Tibial nerve (tissue), 4 donors: ENCODE data around the gene SLX9. TPM values are rescaled to one million over a fixed set of nuclear protein-coding genes. Genes with fewer than 3 reads are reported as not detected.

ENCODE experiments used
- DNase-seq, 2 donors: peaks; one replicate each; pipeline ENCODE4 v3.0.0-alpha.2; 2019; ENCODE audit warnings: low spot score in 2 of 2
- H3K27ac ChIP-seq, 4 donors: fragments of 200-600 bp; sonication (generic) in 3 of 4; one replicate each; pipeline ENCODE4 v1.5.1; 2017 to 2019; ENCODE audit warnings: mild to moderate bottlenecking in 1 of 4
- H3K27me3 ChIP-seq, 2 donors: fragments of 200-600 bp; sonication (generic) in 1 of 2; one replicate each; pipeline versions ENCODE4 v1.5.1 to v1.6.0; 2017 to 2019
- H3K36me3 ChIP-seq, 3 donors: fragments of 200-600 bp; sonication (generic); one replicate each; pipeline ENCODE4 v1.5.1; 2018 to 2019
- H3K4me1 ChIP-seq, 4 donors: fragments of 200-600 bp; sonication (generic) in 3 of 4; one replicate each; pipeline ENCODE4 v1.5.1; 2017 to 2019
- H3K4me3 ChIP-seq, 4 donors: fragments of 200-600 bp; sonication (generic) in 3 of 4; one replicate each; pipeline ENCODE4 v1.5.1; 2017 to 2019; ENCODE audit warnings: mild to moderate bottlenecking in 1 of 4, moderate library complexity in 1 of 4
- H3K9me3 ChIP-seq, 4 donors: fragments of 200-600 bp; sonication (generic) in 3 of 4; one replicate each; pipeline ENCODE4 v1.5.1; 2017 to 2019
- EP300 ChIP-seq, 2 donors: sonication (generic); formaldehyde crosslinking; IDR thresholded peaks; one replicate each; pipeline ENCODE4 v1.6.1; 2017; ENCODE audit warnings: antibody characterized with exemption in 2 of 2, mild to moderate bottlenecking in 1 of 2
- POLR2A ChIP-seq, 2 donors: fragments of 450-650 bp; IDR thresholded peaks; one replicate each; pipeline ENCODE4 v1.6.1; 2017; ENCODE audit warnings: antibody characterized with exemption in 2 of 2, mild to moderate bottlenecking in 2 of 2, moderate library complexity in 2 of 2
- WGBS, 2 donors: methylation state at CpG; one replicate each; pipeline ENCODE4 v1.1.5; 2018; 5-methylcytosine and 5-hydroxymethylcytosine counted together
- total RNA-seq, 4 donors: library from RNA; depleted of rRNA; stranded (reverse); fragments of >200 nt; gene quantifications; one replicate each; pipeline ENCODE4 v1.1.0, GENCODE V29; 2016
- TF ChIP-seq, protein P1 (sequence below), 5 experiments: fragments of 200-600 bp in 3 of 5; fragments of 450-650 bp in 2 of 5; sonication (generic) in 3 of 5; IDR thresholded peaks; one replicate each; pipeline ENCODE4 v1.5.1; 2016 to 2019; ENCODE audit warnings: antibody characterized with exemption in 5 of 5, mild to moderate bottlenecking in 3 of 5, moderate library complexity in 2 of 5

The SLX9 gene
- total RNA-seq, 4 donors from 2014 or later, result 3.7 to 19.8 (median 13.3) TPM

DNA sequence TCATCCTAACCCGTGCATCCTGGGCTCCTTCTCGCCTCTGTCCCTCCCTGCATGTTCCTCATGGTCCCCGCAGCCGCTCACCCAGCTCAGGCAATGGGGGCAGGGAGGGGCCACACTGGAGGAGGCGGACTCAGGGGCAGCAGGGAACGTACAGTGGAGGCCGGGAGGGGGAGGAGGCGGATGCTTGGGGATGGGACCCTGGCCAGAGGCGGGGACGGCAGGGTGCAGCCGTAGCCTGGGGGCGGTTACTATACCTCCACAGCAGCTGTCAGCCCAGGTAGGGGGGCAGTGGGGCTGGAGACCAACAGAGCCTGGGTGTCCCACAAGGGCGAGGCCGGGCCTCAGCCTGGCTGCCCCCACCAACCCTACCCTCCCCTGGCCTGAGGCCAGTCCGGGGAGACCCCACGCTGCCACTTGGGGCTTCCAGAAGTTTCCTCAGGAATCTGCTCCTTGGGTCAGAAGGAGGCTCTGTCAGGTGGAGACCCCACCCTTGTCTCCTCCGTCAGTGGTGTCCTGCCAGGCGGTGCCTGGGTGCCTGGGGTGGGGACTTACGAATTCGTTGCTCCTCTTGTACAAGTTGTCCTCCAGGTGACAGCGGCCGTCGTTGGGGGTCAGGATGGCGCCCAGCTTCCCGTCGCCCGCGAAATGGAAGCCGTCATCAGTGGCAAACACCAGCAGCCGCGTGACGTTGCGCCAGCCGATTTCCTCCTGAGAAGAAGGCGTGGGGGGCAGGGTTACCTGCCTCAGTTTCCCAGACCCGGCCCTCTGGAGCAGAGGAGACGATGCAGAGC is 39.9 kb upstream of the SLX9 start:
- no peak overlapping the region for H3K4me3 ChIP-seq
- H3K36me3 ChIP-seq, result no peaks in the 10 kb centered on the region
- H3K4me1 ChIP-seq, result no peaks in the 10 kb centered on the region
- 76 to 78% methylated on average over 28 to 34 of the region's 37 CpGs for WGBS, 2 donors
- no peak overlapping the region for H3K27ac ChIP-seq
- H3K9me3 ChIP-seq, result no peaks in the 10 kb centered on the region
- TF ChIP-seq POLR2A (IDR thresholded peaks at IDR 0.05) (no peak), EP300 (IDR thresholded peaks at IDR 0.05) (no peak)
- TF ChIP-seq, protein P1, sequence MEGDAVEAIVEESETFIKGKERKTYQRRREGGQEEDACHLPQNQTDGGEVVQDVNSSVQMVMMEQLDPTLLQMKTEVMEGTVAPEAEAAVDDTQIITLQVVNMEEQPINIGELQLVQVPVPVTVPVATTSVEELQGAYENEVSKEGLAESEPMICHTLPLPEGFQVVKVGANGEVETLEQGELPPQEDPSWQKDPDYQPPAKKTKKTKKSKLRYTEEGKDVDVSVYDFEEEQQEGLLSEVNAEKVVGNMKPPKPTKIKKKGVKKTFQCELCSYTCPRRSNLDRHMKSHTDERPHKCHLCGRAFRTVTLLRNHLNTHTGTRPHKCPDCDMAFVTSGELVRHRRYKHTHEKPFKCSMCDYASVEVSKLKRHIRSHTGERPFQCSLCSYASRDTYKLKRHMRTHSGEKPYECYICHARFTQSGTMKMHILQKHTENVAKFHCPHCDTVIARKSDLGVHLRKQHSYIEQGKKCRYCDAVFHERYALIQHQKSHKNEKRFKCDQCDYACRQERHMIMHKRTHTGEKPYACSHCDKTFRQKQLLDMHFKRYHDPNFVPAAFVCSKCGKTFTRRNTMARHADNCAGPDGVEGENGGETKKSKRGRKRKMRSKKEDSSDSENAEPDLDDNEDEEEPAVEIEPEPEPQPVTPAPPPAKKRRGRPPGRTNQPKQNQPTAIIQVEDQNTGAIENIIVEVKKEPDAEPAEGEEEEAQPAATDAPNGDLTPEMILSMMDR (IDR thresholded peaks at IDR 0.05), result no peak
- peaks cover 0 to 25% of the 10 kb centered on the region in 2 donors for H3K27me3 ChIP-seq
- no peak for DNase-seq

DNA sequence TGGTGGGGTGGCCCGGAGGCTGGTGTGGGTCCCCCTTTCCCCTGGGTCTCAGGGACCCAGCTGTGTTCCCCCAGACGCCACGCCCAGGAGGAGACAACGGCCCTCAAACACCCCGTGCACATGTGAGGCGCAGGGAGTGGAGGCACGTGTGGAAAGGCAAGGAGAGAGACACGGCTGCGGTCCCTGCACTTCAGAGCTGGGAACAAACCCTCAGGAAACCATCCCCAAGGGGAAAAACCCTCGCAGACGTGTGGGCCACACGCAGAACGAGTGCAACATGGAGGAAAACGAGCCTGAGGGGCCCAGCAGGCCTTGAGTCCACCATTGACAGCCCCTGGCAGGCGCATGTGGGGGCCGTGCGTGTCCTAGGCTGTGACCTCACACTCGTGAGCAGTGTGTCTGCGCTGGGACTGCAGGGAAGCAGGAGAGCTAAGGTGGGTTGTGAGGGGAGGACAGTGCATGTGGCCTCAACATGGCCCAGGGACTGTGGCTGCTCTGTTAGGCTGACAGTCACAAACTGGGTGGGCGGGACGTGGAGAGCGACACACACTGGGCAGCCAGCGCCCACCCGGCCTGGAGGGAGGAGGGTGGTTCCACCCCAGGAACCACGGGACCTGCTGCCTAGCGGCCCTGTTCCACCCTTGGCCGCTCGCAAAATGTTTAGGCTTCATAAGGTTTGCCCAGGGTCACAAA is 39.1 kb upstream of the SLX9 start:
- H3K27me3 ChIP-seq, result peaks cover 0 to 25% of the 10 kb centered on the region in 2 donors
- no peak overlapping the region for H3K27ac ChIP-seq
- no peaks in the 10 kb centered on the region for H3K9me3 ChIP-seq
- no peaks in the 10 kb centered on the region for H3K36me3 ChIP-seq
- WGBS, 2 donors, result 67 to 70% methylated on average over 27 of the region's 28 CpGs
- H3K4me3 ChIP-seq, result no peak overlapping the region
- no peak for TF ChIP-seq POLR2A (IDR thresholded peaks at IDR 0.05)
- no peak for TF ChIP-seq EP300 (IDR thresholded peaks at IDR 0.05)
- TF ChIP-seq, protein P1 (IDR thresholded peaks at IDR 0.05), result no peak
- H3K4me1 ChIP-seq, result no peaks in the 10 kb centered on the region
- DNase-seq, result no peak

- Histone ChIP-seq H3K27ac (no peak overlapping the region), H3K4me1 (no peaks in the 10 kb centered on the region), H3K9me3 (no peaks in the 10 kb centered on the region), H3K36me3 (no peaks in the 10 kb centered on the region), H3K4me3 (no peak overlapping the region), H3K27me3 (peaks cover 0 to 29% of the 10 kb centered on the region in 2 donors)
- no peak for TF ChIP-seq POLR2A (IDR thresholded peaks at IDR 0.05)
- TF ChIP-seq EP300 (IDR thresholded peaks at IDR 0.05), result no peak
- TF ChIP-seq, protein P1 (IDR thresholded peaks at IDR 0.05), result no peak
- WGBS, 2 donors, result 79 to 81% methylated on average over 21 to 26 of the region's 27 CpGs
- DNase-seq, result no peak
Observed at GRCh38 chr21:44901391-44902074, 38.3 kb upstream of the SLX9 start.

- no peak for DNase-seq
- 90 to 94% methylated on average over 30 of the region's 30 CpGs for WGBS, 2 donors
- no peaks in the 10 kb centered on the region for H3K9me3 ChIP-seq
- H3K27ac ChIP-seq, result no peak overlapping the region
- no peak overlapping the region for H3K4me3 ChIP-seq
- no peak for TF ChIP-seq EP300 (IDR thresholded peaks at IDR 0.05)
- TF ChIP-seq POLR2A (IDR thresholded peaks at IDR 0.05), result no peak
- TF ChIP-seq, protein P1 (IDR thresholded peaks at IDR 0.05), result no peak
- peaks cover 0 to 32% of the 10 kb centered on the region in 2 donors for H3K27me3 ChIP-seq
- peaks cover 0 to 4% (median 0%) of the 10 kb centered on the region in 4 donors for H3K4me1 ChIP-seq
- no peaks in the 10 kb centered on the region for H3K36me3 ChIP-seq
Observed at GRCh38 chr21:44902268-44903049, 37.4 kb upstream of the SLX9 start.
